ENCODE measurements around the gene ANG.
"Not testable (repeated sequence)": the region's sequence is repeated elsewhere in the genome, so short reads cannot be mapped to it uniquely, and the experiment has no call there.

ANG gene

GRCh38 chr14:20699931-20700330, 11.4 kb downstream of the ANG start:
- no peak for DNase-seq

- not testable (repeated sequence) for DNase-seq
Measured at GRCh38 chr14:20700965-20701364, 12.4 kb downstream of the ANG start.

- no peak for DNase-seq
Measured at GRCh38 chr14:20706657-20707355, 18.2 kb downstream of the ANG start.

- DNase-seq = no peak
Measured at GRCh38 chr14:20707622-20708021, 19.1 kb downstream of the ANG start.

GRCh38 chr14:20711261-20711660, 22.7 kb downstream of the ANG start:
- DNase-seq = no peak

GRCh38 chr14:20711685-20712084, 23.1 kb downstream of the ANG start:
- DNase-seq = no peak

- DNase-seq = no peak
Measured at GRCh38 chr14:20712904-20713303, 24.3 kb downstream of the ANG start.

- DNase-seq = no peak
Measured at GRCh38 chr14:20714593-20715250, 26.2 kb downstream of the ANG start.

GRCh38 chr14:20719777-20720176, 31.2 kb downstream of the ANG start:
- no peak for DNase-seq

- no peak for DNase-seq
Measured at GRCh38 chr14:20720741-20721140, 32.2 kb downstream of the ANG start.

- DNase-seq = no peak
Measured at GRCh38 chr14:20722016-20722415, 33.5 kb downstream of the ANG start.

GRCh38 chr14:20723488-20723887, 34.9 kb downstream of the ANG start:
- DNase-seq = no peak

GRCh38 chr14:20726121-20726520, 37.6 kb downstream of the ANG start:
- not testable (repeated sequence) for DNase-seq

- DNase-seq = no peak
Measured at GRCh38 chr14:20726531-20726930, 38.0 kb downstream of the ANG start.

GRCh38 chr14:20730891-20731290, 42.3 kb downstream of the ANG start:
- no peak for DNase-seq

GRCh38 chr14:20732477-20732876, 43.9 kb downstream of the ANG start:
- DNase-seq = no peak

- DNase-seq = no peak
Measured at GRCh38 chr14:20732979-20733635, 44.5 kb downstream of the ANG start.

- DNase-seq = no peak
Measured at GRCh38 chr14:20733684-20734429, 45.3 kb downstream of the ANG start.

GRCh38 chr14:20734430-20734806, 45.9 kb downstream of the ANG start:
- no peak for DNase-seq

- not testable (repeated sequence) for DNase-seq
Measured at GRCh38 chr14:20738292-20738691, 49.7 kb downstream of the ANG start.

- DNase-seq = no peak
Measured at GRCh38 chr14:20742132-20742531, 53.6 kb downstream of the ANG start.

- no peak for DNase-seq
Measured at GRCh38 chr14:20743556-20743955, 55.0 kb downstream of the ANG start.
